Activated CD4-positive, alpha-beta T cell treated with anti-CD3 and anti-CD28 coated beads, Interleukin-2, amount 10 ng/mL, durations not matched to agents 24 days and 14 days (primary cell): ENCODE results near the gene YAF2. TPM values are rescaled to one million over a fixed set of nuclear protein-coding genes. Genes with fewer than 3 reads are reported as not detected.
"Not testable (repeated sequence)": the region's sequence is repeated elsewhere in the genome, so short reads cannot be mapped to it uniquely, and the experiment has no call there.

Experiments
- DNase-seq: peaks from one replicate; pipeline ENCODE4 v3.0.0; 2022
- H3K27ac Mint-ChIP-seq: one replicate; pipeline ENCODE4 v1.8.0; 2022; ENCODE audit warnings: mild to moderate bottlenecking, mixed read lengths
- H3K27me3 Mint-ChIP-seq: one replicate; pipeline ENCODE4 v1.8.0; 2022; ENCODE audit warnings: mixed read lengths
- H3K36me3 Mint-ChIP-seq: one replicate; pipeline ENCODE4 v1.8.0; 2022; ENCODE audit warnings: low read depth, mild to moderate bottlenecking, mixed read lengths
- H3K4me1 Mint-ChIP-seq: one replicate; pipeline ENCODE4 v1.8.0; 2021; ENCODE audit warnings: mixed read lengths
- H3K4me3 Mint-ChIP-seq: one replicate; pipeline ENCODE4 v1.8.0; 2022; ENCODE audit warnings: mild to moderate bottlenecking, moderate library complexity, mixed read lengths
- H3K9me3 Mint-ChIP-seq: one replicate; pipeline ENCODE4 v1.8.0; 2021; ENCODE audit warnings: mixed read lengths
- intact Hi-C: fragments of 100-400 bp; cut with micrococcal nuclease; formaldehyde crosslinking; loops from one replicate; pipeline ENCODE4 v1.15.1; 2023
- total RNA-seq: library from RNA; stranded (reverse); gene quantifications from 2 replicates; pipeline ENCODE4 v1.2.3, GENCODE V29; 2022

Gene YAF2
- total RNA-seq, 1 donor from 2014 or later, result 40.7 TPM

DNA sequence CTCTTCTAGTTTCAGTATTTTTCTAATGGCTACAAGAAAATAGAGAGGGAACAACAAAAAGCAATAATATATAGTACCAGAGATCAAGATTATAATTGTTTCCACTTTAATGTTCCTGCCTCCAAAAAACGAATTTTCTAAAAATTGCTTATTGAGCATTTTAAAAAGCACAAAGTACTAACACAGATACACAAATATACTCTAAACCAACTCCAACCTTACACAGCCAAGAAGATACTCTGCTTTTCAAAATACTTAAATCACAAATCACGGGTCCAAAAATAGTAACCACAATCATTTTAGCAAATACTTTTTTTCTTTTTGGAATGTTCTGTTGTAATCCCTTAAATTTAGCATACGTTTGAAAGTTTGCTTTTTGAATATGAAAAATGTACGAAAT, 2.0 kb downstream of the YAF2 start:
- peaks cover 31% of the 10 kb centered on the region for H3K36me3 Mint-ChIP-seq
- H3K4me1 Mint-ChIP-seq, result peaks cover 42% of the 10 kb centered on the region
- no peaks in the 10 kb centered on the region for H3K27me3 Mint-ChIP-seq
- no peak overlapping the region for H3K27ac Mint-ChIP-seq
- DNase-seq, result no peak
- H3K4me3 Mint-ChIP-seq, result peak overlapping the region; percentile 57
- no peaks in the 10 kb centered on the region for H3K9me3 Mint-ChIP-seq
- intact Hi-C loops, result loop anchor here (5.0 kb wide), 1 partner anchor 139 kb away; no protein-coding TSS in a partner anchor

GRCh38 chr12:42235426-42235825, 2.6 kb downstream of the YAF2 start:
- Mint-ChIP-seq H3K4me3 (peak overlapping the region; percentile 57), H3K36me3 (peaks cover 34% of the 10 kb centered on the region), H3K27ac (no peak overlapping the region), H3K9me3 (no peaks in the 10 kb centered on the region), H3K27me3 (no peaks in the 10 kb centered on the region), H3K4me1 (peaks cover 43% of the 10 kb centered on the region)
- DNase-seq, result no peak
- intact Hi-C loops, result loop anchor here (5.0 kb wide), 1 partner anchor 138 kb away; no protein-coding TSS in a partner anchor

- Mint-ChIP-seq H3K27ac (no peak overlapping the region), H3K9me3 (no peaks in the 10 kb centered on the region), H3K36me3 (peaks cover 38% of the 10 kb centered on the region), H3K4me3 (peak overlapping the region; percentile 57), H3K27me3 (no peaks in the 10 kb centered on the region), H3K4me1 (peaks cover 43% of the 10 kb centered on the region)
- no peak for DNase-seq
- intact Hi-C loops, result loop anchor here (5.0 kb wide), 1 partner anchor 138 kb away; no protein-coding TSS in a partner anchor
Observed at GRCh38 chr12:42234970-42235369, 3.1 kb downstream of the YAF2 start.

DNA sequence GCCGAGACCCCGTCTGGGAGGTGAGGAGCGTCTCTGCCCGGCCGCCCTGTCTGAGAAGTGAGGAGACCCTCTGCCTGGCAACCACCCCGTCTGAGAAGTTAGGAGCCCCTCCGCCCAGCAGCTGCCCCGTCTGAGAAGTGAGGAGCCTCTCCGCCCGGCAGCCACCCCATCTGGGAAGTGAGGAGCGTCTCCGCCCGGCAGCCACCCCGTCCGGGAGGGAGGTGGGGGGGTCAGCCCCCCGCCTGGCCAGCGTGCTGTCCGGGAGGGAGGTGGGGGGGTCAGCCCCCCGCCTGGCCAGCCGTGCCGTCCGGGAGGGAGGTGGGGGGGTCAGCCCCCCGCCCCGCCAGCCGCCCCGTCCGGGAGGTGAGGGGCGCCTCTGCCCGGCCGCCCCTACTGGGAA, 10.5 kb downstream of the YAF2 start:
- H3K27me3 Mint-ChIP-seq, H3K9me3 Mint-ChIP-seq, intact Hi-C loops, H3K27ac Mint-ChIP-seq, DNase-seq, H3K4me3 Mint-ChIP-seq: not testable (repeated sequence)
- Mint-ChIP-seq H3K36me3 (peaks cover 29% of the 10 kb centered on the region), H3K4me1 (peaks cover 11% of the 10 kb centered on the region)

DNA sequence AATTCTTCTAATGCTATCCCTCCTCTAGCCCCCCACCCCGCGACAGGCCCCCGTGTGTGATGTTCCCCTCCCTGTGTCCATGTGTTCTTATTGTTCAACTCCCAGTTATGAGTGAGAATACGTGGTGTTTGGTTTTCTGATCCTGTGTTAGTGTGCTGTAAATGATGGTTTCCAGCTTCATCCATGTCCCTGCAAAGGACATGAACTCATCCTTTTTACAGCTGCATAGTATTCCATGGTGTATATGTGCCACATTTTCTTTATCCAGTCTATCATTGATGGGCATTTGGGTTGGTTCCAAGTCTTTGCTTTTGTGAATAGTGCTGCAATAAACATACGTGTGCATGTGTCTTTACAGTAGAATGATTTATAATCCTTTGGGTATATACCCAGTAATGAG, 13.5 kb downstream of the YAF2 start:
- intact Hi-C loops, H3K4me3 Mint-ChIP-seq, H3K9me3 Mint-ChIP-seq, H3K27ac Mint-ChIP-seq, H3K4me1 Mint-ChIP-seq, H3K27me3 Mint-ChIP-seq, DNase-seq: not testable (repeated sequence)
- H3K36me3 Mint-ChIP-seq, result peaks cover 19% of the 10 kb centered on the region

DNA sequence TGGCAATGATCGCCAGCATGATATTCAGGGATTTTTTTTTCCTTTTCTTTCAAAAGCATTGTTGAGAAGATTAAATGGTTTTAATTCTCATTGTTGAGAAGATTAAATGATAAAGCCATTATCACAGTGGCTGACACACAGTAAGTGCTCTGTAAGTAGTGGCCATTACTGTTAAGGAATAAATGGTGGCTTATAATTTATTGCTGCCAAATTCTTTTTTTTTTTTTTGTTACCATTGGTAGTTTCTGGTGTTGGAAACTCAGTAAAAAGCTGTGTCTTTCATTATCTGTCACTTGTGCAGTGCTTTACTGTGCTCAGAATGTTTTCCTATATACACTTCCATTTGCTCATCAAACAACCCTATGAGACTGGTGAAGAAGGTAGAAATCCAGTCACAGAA, 15.3 kb downstream of the YAF2 start:
- peaks cover 19% of the 10 kb centered on the region for H3K36me3 Mint-ChIP-seq
- DNase-seq, result no peak
- intact Hi-C loops, result no loop called here
- no peak overlapping the region for H3K27ac Mint-ChIP-seq
- H3K4me3 Mint-ChIP-seq, result no peak overlapping the region
- H3K4me1 Mint-ChIP-seq, result peaks cover 7% of the 10 kb centered on the region
- no peaks in the 10 kb centered on the region for H3K27me3 Mint-ChIP-seq
- H3K9me3 Mint-ChIP-seq, result peaks cover 7% of the 10 kb centered on the region

DNA sequence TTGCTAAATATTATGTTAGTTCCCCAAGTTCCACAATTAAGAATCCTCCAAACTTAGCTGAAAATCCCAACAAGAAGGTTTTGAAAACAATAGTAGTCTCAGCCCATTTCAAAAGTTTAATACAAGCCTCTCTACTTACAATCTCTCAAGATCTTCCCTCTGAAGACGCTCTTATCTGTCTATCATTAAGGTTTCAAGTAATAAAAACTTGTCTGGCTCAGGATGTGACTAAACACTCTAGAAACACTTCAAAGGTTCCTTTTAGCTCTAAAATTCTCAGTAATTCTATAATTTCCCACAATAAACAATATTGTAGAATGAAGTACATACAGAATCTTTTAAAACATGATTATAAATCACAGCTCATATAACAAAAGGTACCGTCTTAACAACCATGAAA, 16.3 kb downstream of the YAF2 start:
- no peak for DNase-seq
- peaks cover 9% of the 10 kb centered on the region for H3K4me1 Mint-ChIP-seq
- intact Hi-C loops, result no loop called here
- H3K9me3 Mint-ChIP-seq, result peaks cover 7% of the 10 kb centered on the region
- H3K27ac Mint-ChIP-seq, result no peak overlapping the region
- no peak overlapping the region for H3K4me3 Mint-ChIP-seq
- H3K36me3 Mint-ChIP-seq, result peaks cover 20% of the 10 kb centered on the region
- no peaks in the 10 kb centered on the region for H3K27me3 Mint-ChIP-seq

DNA sequence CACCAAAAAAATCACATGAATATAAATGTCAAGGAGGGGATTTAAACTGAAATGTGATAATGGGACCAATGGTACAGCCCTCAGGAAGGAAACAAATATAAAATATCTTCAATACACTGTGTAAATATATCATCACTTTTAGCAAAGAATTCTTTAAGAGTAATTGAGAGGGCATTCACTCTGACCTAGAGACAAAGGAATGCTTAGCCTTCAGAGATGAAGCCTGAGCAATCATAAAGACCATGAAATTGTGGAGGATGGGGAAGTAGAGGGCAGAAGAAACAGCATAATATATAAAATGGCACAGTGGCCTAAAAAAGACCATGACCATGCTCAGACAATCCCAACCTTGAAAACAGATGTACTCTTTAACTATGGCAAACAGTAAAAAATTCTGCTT, 20.4 kb downstream of the YAF2 start:
- Mint-ChIP-seq H3K4me1 (peaks cover 11% of the 10 kb centered on the region), H3K9me3 (no peaks in the 10 kb centered on the region), H3K36me3 (peaks cover 4% of the 10 kb centered on the region), H3K27me3 (no peaks in the 10 kb centered on the region), H3K27ac (no peak overlapping the region), H3K4me3 (no peak overlapping the region)
- intact Hi-C loops, result no loop called here
- no peak for DNase-seq

GRCh38 chr12:42216737-42217136, 21.3 kb downstream of the YAF2 start:
- intact Hi-C loops, result no loop called here
- no peak overlapping the region for H3K4me3 Mint-ChIP-seq

DNA sequence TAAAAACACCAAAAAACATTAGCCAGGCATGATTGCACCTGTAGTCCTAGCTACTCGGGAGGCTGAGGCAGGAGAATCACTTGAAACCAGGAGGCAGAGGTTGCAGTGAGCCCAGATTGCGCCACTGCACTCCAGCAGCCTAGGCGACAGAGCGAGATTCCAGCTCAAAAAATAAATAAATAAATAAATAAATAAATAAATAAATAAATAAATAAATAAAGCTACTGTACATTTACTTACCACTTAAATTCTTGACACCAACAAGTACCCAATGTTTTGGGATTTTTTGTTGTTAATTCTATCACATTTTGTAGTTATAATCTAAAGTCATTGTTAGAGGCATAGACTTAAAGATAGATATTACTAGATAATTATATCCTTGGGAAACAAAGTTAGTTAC, 22.3 kb downstream of the YAF2 start:
- not testable (repeated sequence) for H3K36me3 Mint-ChIP-seq, H3K9me3 Mint-ChIP-seq, H3K4me1 Mint-ChIP-seq

More at GRCh38 chr12:42216737-42217136, 21.3 kb downstream of the YAF2 start:
- no peak for DNase-seq
- H3K27ac Mint-ChIP-seq, result no peak overlapping the region
- H3K4me1 Mint-ChIP-seq, result peaks cover 7% of the 10 kb centered on the region
- H3K36me3 Mint-ChIP-seq, result peaks cover 4% of the 10 kb centered on the region
- H3K27me3 Mint-ChIP-seq, result no peaks in the 10 kb centered on the region
- no peaks in the 10 kb centered on the region for H3K9me3 Mint-ChIP-seq

GRCh38 chr12:42213954-42214426, 24.1 kb downstream of the YAF2 start:
- Mint-ChIP-seq H3K9me3 (no peaks in the 10 kb centered on the region), H3K4me3 (no peak overlapping the region), H3K27me3 (no peaks in the 10 kb centered on the region), H3K27ac (no peak overlapping the region), H3K4me1 (peaks cover 4% of the 10 kb centered on the region), H3K36me3 (peaks cover 9% of the 10 kb centered on the region)
- no peak for DNase-seq
- intact Hi-C loops, result no loop called here

More for the DNA sequence above, 22.3 kb downstream of the YAF2 start:
- DNase-seq, H3K4me3 Mint-ChIP-seq, intact Hi-C loops, H3K27me3 Mint-ChIP-seq, H3K27ac Mint-ChIP-seq: not testable (repeated sequence)

DNA sequence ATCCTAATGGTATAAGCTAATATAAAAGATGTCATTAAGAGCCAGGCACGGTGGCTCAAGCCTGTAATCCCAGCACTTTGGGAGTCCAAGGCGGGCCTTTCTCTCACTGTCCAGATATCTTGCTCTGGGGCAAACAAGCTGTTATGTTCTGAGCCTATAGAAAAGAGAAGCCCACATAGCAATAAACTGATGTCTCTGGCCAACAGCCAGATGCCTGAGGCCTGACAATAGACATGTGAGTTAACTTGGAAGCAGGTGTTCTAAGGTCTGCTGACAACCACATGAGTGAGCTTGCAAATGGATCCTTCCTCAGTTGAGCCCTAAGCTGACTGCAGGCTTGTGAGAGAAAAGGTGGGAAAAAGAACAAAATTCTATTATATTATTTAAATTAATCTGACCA, 25.0 kb downstream of the YAF2 start:
- Mint-ChIP-seq H3K27ac (no peak overlapping the region), H3K27me3 (no peaks in the 10 kb centered on the region), H3K4me1 (peaks cover 7% of the 10 kb centered on the region), H3K36me3 (peaks cover 10% of the 10 kb centered on the region), H3K4me3 (no peak overlapping the region), H3K9me3 (no peaks in the 10 kb centered on the region)
- intact Hi-C loops, result no loop called here
- DNase-seq, result no peak

DNA sequence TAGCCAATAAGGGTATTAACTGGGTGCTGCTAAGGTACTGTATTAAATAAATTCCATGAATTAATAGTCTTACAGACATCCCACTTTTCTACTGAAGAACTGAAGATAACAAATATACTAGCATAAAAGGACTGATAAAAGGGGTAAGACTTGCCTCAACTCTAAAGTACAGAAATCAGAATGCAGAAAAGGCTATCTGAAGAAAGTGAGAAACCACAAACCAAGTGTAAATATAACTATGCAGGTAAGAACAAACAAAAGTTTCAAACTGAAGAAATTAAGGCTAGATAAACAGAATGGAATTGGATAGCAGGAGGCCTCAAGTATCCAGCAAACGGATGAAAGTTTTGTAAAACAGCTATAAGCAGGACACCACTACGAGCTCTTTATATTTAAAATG, 29.5 kb downstream of the YAF2 start:
- H3K4me1 Mint-ChIP-seq, result peaks cover 6% of the 10 kb centered on the region
- no peak for DNase-seq
- H3K27ac Mint-ChIP-seq, result no peak overlapping the region
- H3K9me3 Mint-ChIP-seq, result no peaks in the 10 kb centered on the region
- no peaks in the 10 kb centered on the region for H3K27me3 Mint-ChIP-seq
- no peak overlapping the region for H3K4me3 Mint-ChIP-seq
- intact Hi-C loops, result no loop called here
- H3K36me3 Mint-ChIP-seq, result peaks cover 20% of the 10 kb centered on the region

- Mint-ChIP-seq H3K9me3 (no peaks in the 10 kb centered on the region), H3K4me1 (peaks cover 6% of the 10 kb centered on the region), H3K4me3 (no peak overlapping the region)
Observed at GRCh38 chr12:42204819-42205218, 33.2 kb downstream of the YAF2 start.

GRCh38 chr12:42204362-42204761, 33.7 kb downstream of the YAF2 start:
- Mint-ChIP-seq H3K36me3 (peaks cover 27% of the 10 kb centered on the region), H3K4me3 (no peak overlapping the region), H3K27me3 (no peaks in the 10 kb centered on the region), H3K4me1 (peaks cover 6% of the 10 kb centered on the region), H3K9me3 (no peaks in the 10 kb centered on the region), H3K27ac (no peak overlapping the region)
- intact Hi-C loops, result no loop called here
- DNase-seq, result no peak

More at GRCh38 chr12:42204819-42205218, 33.2 kb downstream of the YAF2 start:
- no peak for DNase-seq
- Mint-ChIP-seq H3K27ac (no peak overlapping the region), H3K36me3 (peaks cover 27% of the 10 kb centered on the region), H3K27me3 (no peaks in the 10 kb centered on the region)
- intact Hi-C loops, result no loop called here
